WTC11 (cell line): Measurements from ENCODE around the gene OPN4.
"Not testable (repeated sequence)": the region's sequence is repeated elsewhere in the genome, so short reads cannot be mapped to it uniquely, and the experiment has no call there.

Experiments used
- CREB1 ChIP-seq: sonication (generic); formaldehyde crosslinking; IDR thresholded peaks from 2 replicates; pipeline ENCODE4 v1.8.0; 2023; ENCODE audit warnings: mild to moderate bottlenecking, missing genetic modification reagents
- FOXJ3 ChIP-seq: sonication (generic); formaldehyde crosslinking; IDR thresholded peaks from 2 replicates; pipeline ENCODE4 v1.9.0; 2021; ENCODE audit warnings: missing genetic modification reagents, mild to moderate bottlenecking, borderline replicate concordance
- TF ChIP-seq, protein P1 (sequence below): sonication (generic); formaldehyde crosslinking; IDR thresholded peaks from 2 replicates; pipeline ENCODE4 v1.8.0; 2023; ENCODE audit warnings: missing genetic modification reagents, mild to moderate bottlenecking, borderline replicate concordance

DNA sequence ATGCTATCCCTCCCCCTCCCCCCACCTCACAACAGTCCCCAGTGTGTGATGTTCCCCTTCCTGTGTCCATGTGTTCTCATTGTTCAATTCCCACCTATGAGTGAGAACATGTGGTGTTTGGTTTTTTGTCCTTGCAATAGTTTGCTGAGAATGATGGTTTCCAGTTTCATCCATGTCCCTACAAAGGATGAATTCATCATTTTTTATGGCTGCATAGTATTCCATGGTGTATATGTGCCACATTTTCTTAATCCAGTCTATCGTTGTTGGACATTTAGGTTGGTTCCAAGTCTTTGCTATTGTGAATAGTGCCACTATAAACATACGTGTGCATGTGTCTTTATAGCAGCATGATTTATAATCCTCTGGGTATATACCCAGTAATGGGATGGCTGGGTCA, 37.1 kb upstream of the OPN4 start:
- not testable (repeated sequence) for TF ChIP-seq CREB1; FOXJ3 (CRISPR knock-in tag)
- TF ChIP-seq, protein P1, sequence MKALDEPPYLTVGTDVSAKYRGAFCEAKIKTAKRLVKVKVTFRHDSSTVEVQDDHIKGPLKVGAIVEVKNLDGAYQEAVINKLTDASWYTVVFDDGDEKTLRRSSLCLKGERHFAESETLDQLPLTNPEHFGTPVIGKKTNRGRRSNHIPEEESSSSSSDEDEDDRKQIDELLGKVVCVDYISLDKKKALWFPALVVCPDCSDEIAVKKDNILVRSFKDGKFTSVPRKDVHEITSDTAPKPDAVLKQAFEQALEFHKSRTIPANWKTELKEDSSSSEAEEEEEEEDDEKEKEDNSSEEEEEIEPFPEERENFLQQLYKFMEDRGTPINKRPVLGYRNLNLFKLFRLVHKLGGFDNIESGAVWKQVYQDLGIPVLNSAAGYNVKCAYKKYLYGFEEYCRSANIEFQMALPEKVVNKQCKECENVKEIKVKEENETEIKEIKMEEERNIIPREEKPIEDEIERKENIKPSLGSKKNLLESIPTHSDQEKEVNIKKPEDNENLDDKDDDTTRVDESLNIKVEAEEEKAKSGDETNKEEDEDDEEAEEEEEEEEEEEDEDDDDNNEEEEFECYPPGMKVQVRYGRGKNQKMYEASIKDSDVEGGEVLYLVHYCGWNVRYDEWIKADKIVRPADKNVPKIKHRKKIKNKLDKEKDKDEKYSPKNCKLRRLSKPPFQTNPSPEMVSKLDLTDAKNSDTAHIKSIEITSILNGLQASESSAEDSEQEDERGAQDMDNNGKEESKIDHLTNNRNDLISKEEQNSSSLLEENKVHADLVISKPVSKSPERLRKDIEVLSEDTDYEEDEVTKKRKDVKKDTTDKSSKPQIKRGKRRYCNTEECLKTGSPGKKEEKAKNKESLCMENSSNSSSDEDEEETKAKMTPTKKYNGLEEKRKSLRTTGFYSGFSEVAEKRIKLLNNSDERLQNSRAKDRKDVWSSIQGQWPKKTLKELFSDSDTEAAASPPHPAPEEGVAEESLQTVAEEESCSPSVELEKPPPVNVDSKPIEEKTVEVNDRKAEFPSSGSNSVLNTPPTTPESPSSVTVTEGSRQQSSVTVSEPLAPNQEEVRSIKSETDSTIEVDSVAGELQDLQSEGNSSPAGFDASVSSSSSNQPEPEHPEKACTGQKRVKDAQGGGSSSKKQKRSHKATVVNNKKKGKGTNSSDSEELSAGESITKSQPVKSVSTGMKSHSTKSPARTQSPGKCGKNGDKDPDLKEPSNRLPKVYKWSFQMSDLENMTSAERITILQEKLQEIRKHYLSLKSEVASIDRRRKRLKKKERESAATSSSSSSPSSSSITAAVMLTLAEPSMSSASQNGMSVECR (CRISPR knock-in tag): not testable (repeated sequence)
